BJ (cell line): Measurements from ENCODE around the gene AP3S1. TPM values are rescaled to one million over a fixed set of nuclear protein-coding genes. Genes with fewer than 3 reads are reported as not detected.

ENCODE experiments used
- CTCF ChIA-PET: fragments of 350-600 bp; formaldehyde crosslinking; extraction: SDS; loops from one replicate; lab custom pipeline; 2021; ENCODE audit warnings: antibody characterized with exemption, inconsistent platforms; lab: Yijun Ruan, JAX
- POLR2A ChIA-PET: fragments of 300-600 bp; sonication (Branson Sonifier 250); formaldehyde crosslinking; extraction: SDS; loops from one replicate; lab custom pipeline; 2021; ENCODE audit warnings: antibody characterized with exemption; lab: Charles Lee
- DNase-seq: peaks from one replicate; pipeline ENCODE4 v3.0.0-alpha.2; 2011; ENCODE audit warnings: low read depth
- H3K27me3 ChIP-seq: 2 replicates; pipeline ENCODE4 v1.6.0; 2011; ENCODE audit warnings: low read length; ENCODE audit not compliant: control insufficient read depth, insufficient read depth
- H3K36me3 ChIP-seq: 2 replicates; pipeline ENCODE4 v1.5.1; 2011; ENCODE audit warnings: low read length; ENCODE audit not compliant: control insufficient read depth, insufficient read depth
- H3K4me3 ChIP-seq: 2 replicates; pipeline ENCODE4 v1.5.1; 2011; ENCODE audit warnings: low read depth, mild to moderate bottlenecking, control low read depth, low read length
- polyA plus RNA-seq: library from polyadenylated mRNA; depleted of rRNA; stranded (reverse); fragments of >200 nt; gene quantifications from 2 replicates; pipeline ENCODE4 v1.2.3, GENCODE V29; 2011
- TF ChIP-seq, protein P1 (sequence below): IDR thresholded peaks from 2 replicates; pipeline ENCODE4 v1.5.1; 2011; ENCODE audit warnings: low read depth, mild to moderate bottlenecking, control low read depth, inconsistent platforms, low read length, moderate library complexity; ENCODE audit not compliant: insufficient read depth

AP3S1 gene
- polyA plus RNA-seq, 1 experiment: 27.6 TPM

DNA sequence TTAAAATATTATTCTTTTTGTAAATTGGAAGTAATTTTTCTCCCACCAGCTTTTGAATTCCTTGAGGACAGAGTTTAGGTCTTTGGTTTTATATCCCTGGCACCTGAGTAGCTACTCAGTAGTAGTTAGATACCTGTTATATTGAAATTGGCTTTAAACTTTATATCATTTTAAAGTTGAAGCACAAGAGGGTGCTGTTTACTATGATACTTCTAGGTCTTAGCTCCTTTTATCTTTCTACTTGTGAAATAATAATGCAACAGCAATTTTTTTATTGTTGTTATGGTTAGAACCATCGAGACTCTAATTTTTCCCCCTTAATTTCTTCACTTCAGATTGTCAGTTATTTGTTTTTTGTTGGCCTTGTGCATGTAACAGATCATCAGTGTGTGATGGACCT lies 46.3 kb downstream of the AP3S1 start:
- no peak overlapping the region for H3K4me3 ChIP-seq
- no peaks in the 10 kb centered on the region for H3K27me3 ChIP-seq
- H3K36me3 ChIP-seq: no peaks in the 10 kb centered on the region
- POLR2A ChIA-PET: no interaction called here
- CTCF ChIA-PET: interaction anchor here (0.9 to 3.3 kb wide), 6 partner anchors 19 to 263 kb away, joined by 3 to 16 read pairs (median 3); partner anchors contain the start of gene ARL14EPL
- TF ChIP-seq, protein P1, sequence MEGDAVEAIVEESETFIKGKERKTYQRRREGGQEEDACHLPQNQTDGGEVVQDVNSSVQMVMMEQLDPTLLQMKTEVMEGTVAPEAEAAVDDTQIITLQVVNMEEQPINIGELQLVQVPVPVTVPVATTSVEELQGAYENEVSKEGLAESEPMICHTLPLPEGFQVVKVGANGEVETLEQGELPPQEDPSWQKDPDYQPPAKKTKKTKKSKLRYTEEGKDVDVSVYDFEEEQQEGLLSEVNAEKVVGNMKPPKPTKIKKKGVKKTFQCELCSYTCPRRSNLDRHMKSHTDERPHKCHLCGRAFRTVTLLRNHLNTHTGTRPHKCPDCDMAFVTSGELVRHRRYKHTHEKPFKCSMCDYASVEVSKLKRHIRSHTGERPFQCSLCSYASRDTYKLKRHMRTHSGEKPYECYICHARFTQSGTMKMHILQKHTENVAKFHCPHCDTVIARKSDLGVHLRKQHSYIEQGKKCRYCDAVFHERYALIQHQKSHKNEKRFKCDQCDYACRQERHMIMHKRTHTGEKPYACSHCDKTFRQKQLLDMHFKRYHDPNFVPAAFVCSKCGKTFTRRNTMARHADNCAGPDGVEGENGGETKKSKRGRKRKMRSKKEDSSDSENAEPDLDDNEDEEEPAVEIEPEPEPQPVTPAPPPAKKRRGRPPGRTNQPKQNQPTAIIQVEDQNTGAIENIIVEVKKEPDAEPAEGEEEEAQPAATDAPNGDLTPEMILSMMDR: peak; percentile 23; the same call in 1 of the 2 replicates
- peak; percentile 7 for DNase-seq

DNA sequence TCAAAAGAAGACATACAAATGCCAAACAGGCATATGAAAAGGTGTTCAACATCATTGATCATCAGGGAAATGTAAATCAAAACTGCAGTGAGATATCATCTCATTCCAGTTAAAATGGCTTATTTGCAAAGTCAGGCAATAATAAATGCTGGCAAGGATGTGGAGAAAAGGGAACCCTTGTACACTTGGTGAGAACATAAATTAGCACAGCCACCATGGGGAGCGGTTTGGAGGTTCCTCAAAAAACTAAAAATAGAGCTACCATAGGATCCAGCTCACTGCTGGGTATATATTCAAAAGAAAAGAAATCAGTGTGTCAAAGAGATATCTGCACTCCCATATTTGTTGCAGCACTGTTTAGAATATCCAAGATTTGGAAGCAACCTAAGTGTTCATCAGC lies 50.3 kb downstream of the AP3S1 start:
- H3K27me3 ChIP-seq: no peaks in the 10 kb centered on the region
- no peak for DNase-seq
- TF ChIP-seq, protein P1: no peak
- no peak overlapping the region for H3K4me3 ChIP-seq
- no peaks in the 10 kb centered on the region for H3K36me3 ChIP-seq
- POLR2A ChIA-PET: no interaction called here
- CTCF ChIA-PET: interaction anchor here (0.6 to 1.5 kb wide), 2 partner anchors 56 to 176 kb away, joined by 3 to 4 read pairs; no protein-coding TSS in a partner anchor

DNA sequence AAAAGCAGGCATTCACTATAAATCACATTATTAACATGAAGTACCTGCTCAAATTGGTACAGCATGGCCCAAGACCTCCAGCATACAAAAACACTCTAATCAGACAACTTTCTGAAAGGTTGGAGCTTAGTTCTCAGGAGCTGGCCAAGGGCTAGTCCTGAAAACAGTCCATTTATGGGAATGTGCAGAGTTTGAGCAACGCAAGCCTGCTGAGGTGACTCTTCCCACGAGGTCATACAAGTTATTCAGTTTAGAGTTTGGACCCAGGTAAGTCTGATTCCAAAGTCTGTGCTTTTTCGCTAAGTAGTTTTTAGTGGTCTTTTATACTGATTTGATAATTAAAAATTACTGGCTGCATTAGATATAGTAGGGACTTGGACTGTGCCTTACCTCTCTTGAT lies 52.6 kb downstream of the AP3S1 start:
- Histone ChIP-seq H3K4me3 (no peak overlapping the region), H3K27me3 (no peaks in the 10 kb centered on the region), H3K36me3 (no peaks in the 10 kb centered on the region)
- TF ChIP-seq, protein P1: no peak
- POLR2A ChIA-PET: no interaction called here
- CTCF ChIA-PET: interaction anchor here (1.2 to 1.4 kb wide), 2 partner anchors 9 to 21 kb away, joined by 4 to 5 read pairs; no protein-coding TSS in a partner anchor
- no peak for DNase-seq

DNA sequence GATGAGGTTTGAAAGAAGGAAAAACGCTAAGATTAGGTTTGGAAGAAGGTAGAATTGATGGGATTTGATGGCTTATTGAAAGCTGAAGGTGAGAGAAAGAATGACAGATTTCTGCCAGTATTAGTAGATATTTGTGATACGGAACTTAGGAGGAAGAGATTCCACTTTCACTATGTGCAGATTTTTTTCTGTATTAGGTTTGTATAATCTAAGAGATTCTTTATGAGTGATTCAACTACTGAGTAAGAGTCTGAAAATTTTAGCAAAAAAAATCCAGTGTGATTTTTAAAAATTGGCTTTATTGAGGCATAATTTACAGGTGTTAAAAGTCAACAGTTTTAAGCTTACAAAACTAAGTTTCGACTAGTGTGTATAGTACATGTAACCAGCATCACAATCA lies 54.1 kb downstream of the AP3S1 start:
- DNase-seq: no peak
- ChIA-PET CTCF (no interaction called here), POLR2A (no interaction called here)
- Histone ChIP-seq H3K36me3 (no peaks in the 10 kb centered on the region), H3K27me3 (no peaks in the 10 kb centered on the region), H3K4me3 (no peak overlapping the region)
- TF ChIP-seq, protein P1: no peak

DNA sequence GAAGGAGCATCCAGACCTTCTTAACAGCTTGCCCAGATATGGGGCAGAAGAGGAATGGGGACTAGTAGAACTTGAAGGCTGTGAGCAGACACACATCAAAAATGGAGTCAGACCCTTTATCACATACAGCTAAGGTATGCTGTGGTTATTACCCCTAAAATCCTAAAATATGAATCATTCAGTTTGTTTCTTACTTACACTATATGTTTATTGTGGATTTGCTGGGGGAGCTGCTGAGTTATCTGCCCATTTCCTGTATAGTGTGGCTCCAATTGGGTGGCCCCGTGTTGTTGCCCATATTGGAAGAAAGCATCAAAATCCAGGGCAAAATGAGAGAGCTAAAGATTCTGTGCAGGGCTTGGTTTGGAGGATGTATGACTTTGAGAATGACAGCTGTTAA lies 56.9 kb downstream of the AP3S1 start:
- H3K4me3 ChIP-seq: no peak overlapping the region
- TF ChIP-seq, protein P1: no peak
- H3K27me3 ChIP-seq: no peaks in the 10 kb centered on the region
- no peaks in the 10 kb centered on the region for H3K36me3 ChIP-seq
- DNase-seq: no peak
- ChIA-PET POLR2A (no interaction called here), CTCF (interaction anchor here (1.0 kb wide), 2 partner anchors 62 to 63 kb away, joined by 3 read pairs; no protein-coding TSS in a partner anchor)
